GM23338 (cell line): ENCODE measurements around the gene INTS14. TPM values are rescaled to one million over a fixed set of nuclear protein-coding genes. Genes with fewer than 3 reads are reported as not detected.

Experiments used
- ATAC-seq: fragments of 200-7000 bp; cut with Tn5 transposase; 3 replicates; pipeline ENCODE4 v1.9.1; 2020
- DNase-seq: peaks from one replicate; pipeline ENCODE4 v3.0.0-alpha.2; 2015; ENCODE audit warnings: low spot score
- H2AFZ ChIP-seq: fragments of 200-600 bp; sonication (generic); 2 replicates; pipeline ENCODE4 v1.8.0; 2016; ENCODE audit warnings: antibody characterized with exemption, mild to moderate bottlenecking, moderate library complexity
- H3F3A ChIP-seq: fragments of 200-600 bp; sonication (generic); replicated peaks from 2 replicates; pipeline ENCODE4 v1.8.0; 2017; ENCODE audit warnings: antibody characterized with exemption, mixed run types, low read depth
- H3K27ac ChIP-seq: fragments of 200-600 bp; sonication (generic); 2 replicates; pipeline ENCODE4 v1.6.1; 2016; ENCODE audit warnings: low read depth
- H3K27me3 ChIP-seq: fragments of 200-600 bp; sonication (generic); 2 replicates; pipeline ENCODE4 v1.8.0; 2016; ENCODE audit warnings: mild to moderate bottlenecking, mixed run types, moderate library complexity; ENCODE audit not compliant: insufficient read depth
- H3K36me3 ChIP-seq: fragments of 200-600 bp; sonication (generic); 2 replicates; pipeline ENCODE4 v1.8.0; 2016; ENCODE audit warnings: mild to moderate bottlenecking; ENCODE audit not compliant: insufficient read depth
- H3K4me1 ChIP-seq: fragments of 200-600 bp; sonication (generic); 2 replicates; pipeline ENCODE4 v1.8.0; 2016; ENCODE audit warnings: mild to moderate bottlenecking, moderate library complexity; ENCODE audit not compliant: insufficient read depth
- H3K4me2 ChIP-seq: fragments of 200-600 bp; sonication (generic); 2 replicates; pipeline ENCODE4 v1.7.1; 2017; ENCODE audit warnings: mixed run types
- H3K4me3 ChIP-seq: fragments of 200-600 bp; sonication (generic); 2 replicates; pipeline ENCODE4 v1.6.1; 2016; ENCODE audit warnings: mixed run types
- H3K79me2 ChIP-seq: fragments of 200-600 bp; sonication (generic); replicated peaks from 2 replicates; pipeline ENCODE4 v1.8.0; 2017; ENCODE audit warnings: mild to moderate bottlenecking; ENCODE audit not compliant: insufficient read depth
- H3K9me2 ChIP-seq: fragments of 200-600 bp; sonication (generic); 2 replicates; pipeline ENCODE4 v1.8.0; 2017; ENCODE audit not compliant: insufficient read depth
- H4K20me1 ChIP-seq: fragments of 200-600 bp; sonication (generic); replicated peaks from 2 replicates; pipeline ENCODE4 v1.8.0; 2017; ENCODE audit warnings: mild to moderate bottlenecking; ENCODE audit not compliant: insufficient read depth
- H3K27ac Mint-ChIP-seq: 2 replicates; pipeline ENCODE4 v1.8.0; 2020; ENCODE audit warnings: inconsistent platforms, mild to moderate bottlenecking, moderate library complexity, mixed read lengths
- H3K27me3 Mint-ChIP-seq: 3 replicates; pipeline ENCODE4 v1.8.0; 2022; ENCODE audit warnings: low read depth, mild to moderate bottlenecking, moderate library complexity, mixed read lengths, inconsistent platforms; ENCODE audit not compliant: insufficient read depth, poor library complexity
- H3K36me3 Mint-ChIP-seq: 3 replicates; pipeline ENCODE4 v1.8.0; 2021; ENCODE audit warnings: low read depth, mild to moderate bottlenecking, inconsistent platforms, moderate library complexity, mixed read lengths
- H3K4me1 Mint-ChIP-seq: 3 replicates; pipeline ENCODE4 v1.8.0; 2020; ENCODE audit warnings: mild to moderate bottlenecking, inconsistent platforms, mixed read lengths
- H3K4me3 Mint-ChIP-seq: 3 replicates; pipeline ENCODE4 v1.8.0; 2021; ENCODE audit warnings: moderate library complexity, mild to moderate bottlenecking, inconsistent platforms, mixed read lengths
- H3K9me3 Mint-ChIP-seq: 3 replicates; pipeline ENCODE4 v1.8.0; 2020; ENCODE audit warnings: moderate library complexity, mild to moderate bottlenecking, inconsistent platforms, mixed read lengths
- CTCF ChIP-seq, 2 experiments: fragments of 200-600 bp in 1 of 2; sonication (generic) in 1 of 2; conservative IDR thresholded peaks; 2 replicates each; pipeline versions ENCODE4 v1.5.1 to v1.6.1; 2016 to 2017; ENCODE audit warnings: antibody characterized with exemption in 2 of 2, low read depth in 2 of 2, mild to moderate bottlenecking in 2 of 2, moderate library complexity in 1 of 2
- ETS1 ChIP-seq: IDR thresholded peaks from 2 replicates; pipeline ENCODE4 v1.6.1; 2016; ENCODE audit warnings: antibody characterized with exemption
- EZH2 ChIP-seq: fragments of 200-600 bp; sonication (generic); IDR thresholded peaks from one replicate; pipeline ENCODE4 v1.8.0; 2017; ENCODE audit warnings: antibody characterized with exemption, mild to moderate bottlenecking, low read depth; ENCODE audit not compliant: unreplicated experiment
- JUNB ChIP-seq: IDR thresholded peaks from one replicate; pipeline ENCODE4 v1.6.1; 2016; ENCODE audit warnings: antibody characterized with exemption; ENCODE audit not compliant: unreplicated experiment
- POLR2AphosphoS5 ChIP-seq: IDR thresholded peaks from 2 replicates; pipeline ENCODE4 v1.6.1; 2016; ENCODE audit warnings: antibody characterized with exemption, low read depth
- REST ChIP-seq: IDR thresholded peaks from one replicate; pipeline ENCODE4 v1.6.1; 2018; ENCODE audit warnings: antibody characterized with exemption; ENCODE audit not compliant: unreplicated experiment
- ZNF331 ChIP-seq: fragments of 250-450 bp; sonication (Bioruptor Pico); IDR thresholded peaks from 2 replicates; pipeline ENCODE4 v1.5.0; 2020; ENCODE audit warnings: low read depth, mild to moderate bottlenecking, moderate library complexity
- ZNF462 ChIP-seq: fragments of 250-450 bp; sonication (Bioruptor Pico); IDR thresholded peaks from 2 replicates; pipeline ENCODE4 v1.5.0; 2020; ENCODE audit warnings: mild to moderate bottlenecking, moderate library complexity
- polyA plus RNA-seq: library from polyadenylated mRNA; unstranded; fragments of >200 nt; fragmentation: Nextera tagmentation; extraction: Ambion mirVana; gene quantifications from 2 replicates; pipeline ENCODE4 v1.2.1, GENCODE V29; 2016
- total RNA-seq: library from RNA; depleted of rRNA; stranded (reverse); fragments of >200 nt; shearing (Covaris generic); gene quantifications from 2 replicates; pipeline ENCODE4 v1.2.3, GENCODE V29; 2014

The INTS14 gene
- total and polyA plus RNA-seq, 2 experiments from 2014 or later: 15.2 to 37.7 TPM

- no peak for TF ChIP-seq ZNF462
Observed at GRCh38 chr15:65556622-65557021, 54.3 kb downstream of the INTS14 start (continued).

GRCh38 chr15:65553691-65554090, 57.2 kb downstream of the INTS14 start:
- H3K27me3 ChIP-seq: no peaks in the 10 kb centered on the region
- H3K4me1 ChIP-seq: peaks cover 9% of the 10 kb centered on the region; the same call in 1 of the 2 replicates
- Mint-ChIP-seq H3K4me1 (peaks cover 14% of the 10 kb centered on the region), H3K27me3 (no peaks in the 10 kb centered on the region), H3K27ac (no peak overlapping the region), H3K4me3 (no peak overlapping the region), H3K36me3 (peaks cover 59% of the 10 kb centered on the region), H3K9me3 (no peaks in the 10 kb centered on the region)
- peaks cover 12% of the 10 kb centered on the region for H3K36me3 ChIP-seq
- H3F3A ChIP-seq: peaks cover 4% of the 10 kb centered on the region; the same call in 1 of the 2 replicates
- H3K4me2 ChIP-seq: no peak overlapping the region
- DNase-seq (no peak), ATAC-seq (no peak)
- H3K79me2 ChIP-seq: peaks cover 65% of the 10 kb centered on the region
- no peaks in the 10 kb centered on the region; the same call in 1 of the 2 replicates for H3K9me2 ChIP-seq
- H3K27ac ChIP-seq: no peak overlapping the region
- no peak overlapping the region for H2AFZ ChIP-seq
- peaks cover 55% of the 10 kb centered on the region for H4K20me1 ChIP-seq
- H3K4me3 ChIP-seq: no peak overlapping the region
- TF ChIP-seq POLR2AphosphoS5: no peak
- TF ChIP-seq EZH2: no peak
- no peak for TF ChIP-seq REST
- no peak for TF ChIP-seq ZNF331 (CRISPR knock-in tag)
- no peak for TF ChIP-seq ETS1
- TF ChIP-seq JUNB: no peak
- no peak for TF ChIP-seq CTCF (conservative IDR thresholded peaks at IDR 0.05; ENCODE audit: low read depth in 2 of 2)
